OCI-LY3 (cell line): ENCODE measurements around the gene LRRC41.

ENCODE experiments used
- H2AFZ ChIP-seq: fragments of 200-600, 300-600 bp; shearing (Covaris generic); 2 replicates; pipeline ENCODE4 v1.6.0; 2014; ENCODE audit warnings: antibody characterized with exemption, low read depth, low read length
- H3K27ac ChIP-seq: fragments of 200-600, 300-600 bp; sonication (generic); 2 replicates; pipeline ENCODE4 v1.5.1; 2014; ENCODE audit warnings: mild to moderate bottlenecking, low read length, moderate library complexity, mixed read lengths
- H3K27me3 ChIP-seq: fragments of 200-600, 300-600 bp; sonication (generic); 2 replicates; pipeline ENCODE4 v1.6.1; 2014; ENCODE audit warnings: low read depth, low read length, mixed read lengths
- H3K36me3 ChIP-seq: fragments of 200-600, 300-600 bp; sonication (generic); replicated peaks from 2 replicates; pipeline ENCODE3; 2014; ENCODE audit warnings: low read depth, low read length, mixed read lengths
- H3K4me1 ChIP-seq: fragments of 300-600, 200-600 bp; sonication (generic); 2 replicates; pipeline ENCODE4 v1.6.1; 2014; ENCODE audit warnings: low read length, mixed read lengths
- H3K4me2 ChIP-seq: fragments of 200-600, 300-600 bp; sonication (generic); 2 replicates; pipeline ENCODE4 v1.6.1; 2014; ENCODE audit warnings: low read length, mixed read lengths
- H3K4me3 ChIP-seq: fragments of 300-600, 200-600 bp; sonication (generic); 2 replicates; pipeline ENCODE4 v1.5.1; 2014; ENCODE audit warnings: antibody characterized with exemption, mild to moderate bottlenecking, low read length, moderate library complexity
- H3K79me2 ChIP-seq: fragments of 300-600, 200-600 bp; shearing (Covaris generic); 2 replicates; pipeline ENCODE4 v1.6.1; 2014; ENCODE audit warnings: mild to moderate bottlenecking, low read length, mixed read lengths
- H3K9ac ChIP-seq: fragments of 300-600, 200-600 bp; shearing (Covaris generic); 2 replicates; pipeline ENCODE4 v1.6.0; 2014; ENCODE audit warnings: mild to moderate bottlenecking, low read length, moderate library complexity
- H3K9me3 ChIP-seq: fragments of 200-600, 300-600 bp; shearing (Covaris generic); 2 replicates; pipeline ENCODE4 v1.6.1; 2014; ENCODE audit warnings: low read length, mixed read lengths; ENCODE audit not compliant: insufficient read depth
- H4K20me1 ChIP-seq: fragments of 200-600, 300-600 bp; sonication (generic); 2 replicates; pipeline ENCODE4 v1.6.1; 2016; ENCODE audit warnings: low read length, mixed read lengths; ENCODE audit not compliant: insufficient read depth
- CTCF ChIP-seq: fragments of 200-600, 300-600 bp; sonication (generic); IDR thresholded peaks from 2 replicates; pipeline ENCODE4 v1.5.1; 2014; ENCODE audit warnings: antibody characterized with exemption, low read length, low read depth
- EZH2phosphoT487 ChIP-seq: fragments of 200-600 bp; shearing (Covaris generic); IDR thresholded peaks from 2 replicates; pipeline ENCODE4 v1.6.1; 2018; ENCODE audit warnings: antibody characterized with exemption, mixed run types, low read depth

Gene LRRC41

DNA sequence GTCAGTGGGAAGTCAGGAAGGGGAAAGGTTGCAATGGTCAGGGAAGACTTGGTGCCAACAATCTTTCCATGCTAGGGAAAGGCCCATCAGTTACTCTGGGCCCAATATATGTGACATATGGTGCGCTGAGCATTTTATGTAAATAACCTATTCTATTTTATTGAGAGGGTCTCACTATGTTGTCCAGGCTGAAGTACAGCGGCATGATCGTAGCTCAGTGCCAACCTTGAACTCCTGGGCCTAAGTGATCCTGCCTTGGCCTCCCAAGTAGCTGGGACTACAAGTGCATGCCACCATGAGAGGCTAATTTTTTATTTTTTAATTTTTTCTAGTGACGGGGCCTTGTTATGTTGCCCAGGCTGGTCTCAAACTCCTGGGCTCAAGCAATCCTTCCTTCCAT, 6.9 kb upstream of the LRRC41 start:
- Histone ChIP-seq H3K4me1 (peaks cover 25% of the 10 kb centered on the region), H3K4me2 (no peak overlapping the region), H3K79me2 (peaks cover 98% of the 10 kb centered on the region), H3K36me3 (peaks cover 62% of the 10 kb centered on the region), H3K27me3 (no peaks in the 10 kb centered on the region), H2AFZ (no peak overlapping the region), H3K4me3 (no peak overlapping the region), H3K9ac (no peak overlapping the region), H3K27ac (no peak overlapping the region), H4K20me1 (peaks cover 43% of the 10 kb centered on the region), H3K9me3 (no peaks in the 10 kb centered on the region)
- no peak for TF ChIP-seq EZH2phosphoT487
- no peak for TF ChIP-seq CTCF

GRCh38 chr1:46309401-46310159, 6.2 kb upstream of the LRRC41 start:
- Histone ChIP-seq H2AFZ (no peak overlapping the region), H3K4me1 (peaks cover 25% of the 10 kb centered on the region), H3K27ac (peak overlapping the region; percentile 65; the same call in 1 of the 2 replicates), H3K27me3 (no peaks in the 10 kb centered on the region), H3K36me3 (peaks cover 62% of the 10 kb centered on the region), H3K4me2 (no peak overlapping the region; the same call in 1 of the 2 replicates), H3K9ac (no peak overlapping the region), H3K9me3 (no peaks in the 10 kb centered on the region), H3K4me3 (no peak overlapping the region), H3K79me2 (peaks cover 99% of the 10 kb centered on the region), H4K20me1 (peaks cover 40% of the 10 kb centered on the region)
- no peak for TF ChIP-seq CTCF
- TF ChIP-seq EZH2phosphoT487: no peak

GRCh38 chr1:46306159-46306530, 2.7 kb upstream of the LRRC41 start:
- peak overlapping the region; percentile 49 for H3K9ac ChIP-seq
- H3K4me3 ChIP-seq: peak overlapping the region; percentile 76
- peaks cover 32% of the 10 kb centered on the region for H3K4me1 ChIP-seq
- TF ChIP-seq EZH2phosphoT487 (no peak), CTCF (no peak)
- H2AFZ ChIP-seq: no peak overlapping the region
- peak overlapping the region; percentile 70 for H3K4me2 ChIP-seq
- H3K27me3 ChIP-seq: no peaks in the 10 kb centered on the region
- H3K36me3 ChIP-seq: peaks cover 51% of the 10 kb centered on the region
- H3K9me3 ChIP-seq: no peaks in the 10 kb centered on the region
- H3K27ac ChIP-seq: peak overlapping the region; percentile 65
- H4K20me1 ChIP-seq: peaks cover 39% of the 10 kb centered on the region
- H3K79me2 ChIP-seq: peaks cover 100% of the 10 kb centered on the region

DNA sequence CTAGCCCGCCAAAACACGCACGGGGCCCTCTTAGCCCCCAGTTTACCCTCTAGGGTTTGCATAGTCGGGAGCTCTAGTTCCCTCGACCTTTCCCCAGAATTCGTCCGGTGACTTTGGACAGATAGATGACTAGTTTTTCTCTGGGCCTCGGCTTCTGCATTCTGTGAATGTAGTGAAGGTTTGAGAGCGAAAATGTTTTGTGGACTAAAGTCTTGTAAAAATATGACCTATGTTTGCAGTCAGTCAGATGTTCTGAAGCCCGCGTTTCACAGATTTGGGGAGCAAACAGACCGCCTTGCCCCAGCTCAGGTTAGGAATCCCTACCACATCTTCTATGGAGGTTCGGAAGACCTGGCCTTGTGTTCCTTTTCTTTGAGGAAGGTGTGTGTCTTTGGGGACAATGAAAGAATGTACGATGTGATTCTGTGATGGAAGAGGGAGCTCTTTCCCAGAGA, 483 bp upstream of the LRRC41 start:
- peak overlapping the region; percentile 93 for H3K27ac ChIP-seq
- H3K4me2 ChIP-seq: peak overlapping the region; percentile 80
- no peak overlapping the region for H2AFZ ChIP-seq
- H4K20me1 ChIP-seq: peaks cover 31% of the 10 kb centered on the region
- H3K79me2 ChIP-seq: peaks cover 100% of the 10 kb centered on the region
- no peaks in the 10 kb centered on the region for H3K9me3 ChIP-seq
- peak overlapping the region; percentile 99 for H3K9ac ChIP-seq
- H3K36me3 ChIP-seq: peaks cover 38% of the 10 kb centered on the region
- peak overlapping the region; percentile 98 for H3K4me3 ChIP-seq
- peaks cover 31% of the 10 kb centered on the region for H3K4me1 ChIP-seq
- no peak for TF ChIP-seq EZH2phosphoT487
- TF ChIP-seq CTCF: no peak
- H3K27me3 ChIP-seq: no peaks in the 10 kb centered on the region
